Type B pancreatic cell (in vitro differentiated cells): ENCODE measurements around the gene VASH1. TPM values are rescaled to one million over a fixed set of nuclear protein-coding genes. Genes with fewer than 3 reads are reported as not detected.

Experiments
- DNase-seq: peaks from one replicate; pipeline ENCODE4 v3.0.0; 2021; ENCODE audit warnings: mixed read lengths; ENCODE audit not compliant: unreplicated experiment; ENCODE audit errors: extremely low spot score
- H3K27ac Mint-ChIP-seq: 2 replicates; pipeline ENCODE4 v1.8.0; 2021; ENCODE audit warnings: mild to moderate bottlenecking, mixed read lengths
- H3K27me3 Mint-ChIP-seq: 2 replicates; pipeline ENCODE4 v1.8.0; 2021; ENCODE audit warnings: mixed read lengths
- H3K36me3 Mint-ChIP-seq: 2 replicates; pipeline ENCODE4 v1.8.0; 2021; ENCODE audit warnings: mixed read lengths
- H3K4me1 Mint-ChIP-seq: one replicate; pipeline ENCODE4 v1.8.0; 2021; ENCODE audit warnings: mixed read lengths; ENCODE audit not compliant: unreplicated experiment
- H3K4me3 Mint-ChIP-seq: 2 replicates; pipeline ENCODE4 v1.8.0; 2021; ENCODE audit warnings: mild to moderate bottlenecking, mixed read lengths
- H3K9me3 Mint-ChIP-seq: 2 replicates; pipeline ENCODE4 v1.8.0; 2021; ENCODE audit warnings: mixed read lengths
- total RNA-seq: library from RNA; stranded (reverse); gene quantifications from 2 replicates; pipeline ENCODE4 v1.2.1, GENCODE V29; 2021; ENCODE audit warnings: low replicate concordance
- TF ChIP-seq, protein P1 (sequence below): fragments of 200-600 bp; sonication (generic); conservative IDR thresholded peaks from 2 replicates; pipeline ENCODE4 v1.5.0; 2021; ENCODE audit warnings: antibody characterized with exemption, mild to moderate bottlenecking

VASH1 gene
- total RNA-seq, 1 donor from 2014 or later: 28.8 TPM

DNA sequence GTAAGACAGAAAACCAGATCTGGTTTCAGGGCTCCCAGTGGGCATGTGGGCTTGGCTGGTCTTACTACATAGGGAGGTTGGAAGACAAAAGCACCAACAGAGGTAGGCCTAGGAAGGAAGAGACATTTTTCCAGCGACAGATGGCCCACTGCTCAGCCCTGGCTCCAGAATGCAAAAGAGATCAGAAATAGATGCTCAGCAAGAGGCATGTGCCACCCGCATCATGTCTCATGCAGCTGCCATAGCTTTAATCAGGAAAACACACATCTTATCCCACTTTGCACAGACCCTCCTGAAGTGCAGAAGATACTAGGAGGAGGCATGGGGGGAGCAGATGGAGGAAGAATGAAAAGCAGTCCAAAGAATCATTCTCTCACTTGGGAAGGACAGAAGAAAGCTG, 25.3 kb downstream of the VASH1 start:
- Mint-ChIP-seq H3K4me1 (peaks cover 6% of the 10 kb centered on the region), H3K4me3 (no peak overlapping the region), H3K27me3 (no peaks in the 10 kb centered on the region), H3K9me3 (no peaks in the 10 kb centered on the region), H3K36me3 (peaks cover 17% of the 10 kb centered on the region), H3K27ac (no peak overlapping the region)
- no peak for DNase-seq
- TF ChIP-seq, protein P1, sequence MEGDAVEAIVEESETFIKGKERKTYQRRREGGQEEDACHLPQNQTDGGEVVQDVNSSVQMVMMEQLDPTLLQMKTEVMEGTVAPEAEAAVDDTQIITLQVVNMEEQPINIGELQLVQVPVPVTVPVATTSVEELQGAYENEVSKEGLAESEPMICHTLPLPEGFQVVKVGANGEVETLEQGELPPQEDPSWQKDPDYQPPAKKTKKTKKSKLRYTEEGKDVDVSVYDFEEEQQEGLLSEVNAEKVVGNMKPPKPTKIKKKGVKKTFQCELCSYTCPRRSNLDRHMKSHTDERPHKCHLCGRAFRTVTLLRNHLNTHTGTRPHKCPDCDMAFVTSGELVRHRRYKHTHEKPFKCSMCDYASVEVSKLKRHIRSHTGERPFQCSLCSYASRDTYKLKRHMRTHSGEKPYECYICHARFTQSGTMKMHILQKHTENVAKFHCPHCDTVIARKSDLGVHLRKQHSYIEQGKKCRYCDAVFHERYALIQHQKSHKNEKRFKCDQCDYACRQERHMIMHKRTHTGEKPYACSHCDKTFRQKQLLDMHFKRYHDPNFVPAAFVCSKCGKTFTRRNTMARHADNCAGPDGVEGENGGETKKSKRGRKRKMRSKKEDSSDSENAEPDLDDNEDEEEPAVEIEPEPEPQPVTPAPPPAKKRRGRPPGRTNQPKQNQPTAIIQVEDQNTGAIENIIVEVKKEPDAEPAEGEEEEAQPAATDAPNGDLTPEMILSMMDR: no peak

DNA sequence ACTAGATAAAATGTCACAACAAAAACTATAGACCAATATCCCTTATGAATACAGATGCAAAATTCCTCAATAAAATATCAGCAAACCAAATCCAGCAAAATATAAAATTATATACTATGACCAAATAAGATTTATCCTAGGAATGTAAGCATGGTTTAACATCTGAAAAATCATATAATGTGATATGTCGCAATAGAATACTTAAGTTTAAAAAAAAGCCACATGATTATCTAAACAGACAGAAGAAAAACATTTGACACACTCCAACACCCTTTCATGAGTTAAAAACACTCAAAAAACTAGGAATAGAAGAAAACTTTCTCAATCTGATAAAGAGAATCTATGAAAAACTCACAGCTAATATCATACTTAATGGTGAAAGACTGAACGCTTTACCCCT, 31.2 kb downstream of the VASH1 start:
- H3K4me1 Mint-ChIP-seq: no peaks in the 10 kb centered on the region
- H3K36me3 Mint-ChIP-seq: peaks cover 24% of the 10 kb centered on the region
- no peak for DNase-seq

GRCh38 chr14:76793324-76793723, 32.1 kb downstream of the VASH1 start:
- TF ChIP-seq, protein P1: no peak
- peaks cover 29% of the 10 kb centered on the region for H3K36me3 Mint-ChIP-seq

More for the DNA sequence above, 31.2 kb downstream of the VASH1 start:
- Mint-ChIP-seq H3K4me3 (no peak overlapping the region), H3K27ac (no peak overlapping the region), H3K9me3 (no peaks in the 10 kb centered on the region), H3K27me3 (no peaks in the 10 kb centered on the region)
- TF ChIP-seq, protein P1: no peak

GRCh38 chr14:76793956-76794355, 32.7 kb downstream of the VASH1 start:
- no peaks in the 10 kb centered on the region for H3K27me3 Mint-ChIP-seq
- no peak for DNase-seq
- no peak overlapping the region for H3K4me3 Mint-ChIP-seq
- no peaks in the 10 kb centered on the region for H3K9me3 Mint-ChIP-seq
- H3K4me1 Mint-ChIP-seq: no peaks in the 10 kb centered on the region
- H3K36me3 Mint-ChIP-seq: peaks cover 25% of the 10 kb centered on the region
- TF ChIP-seq, protein P1: no peak
- H3K27ac Mint-ChIP-seq: no peak overlapping the region

More at GRCh38 chr14:76793324-76793723, 32.1 kb downstream of the VASH1 start:
- no peak for DNase-seq
- no peaks in the 10 kb centered on the region for H3K4me1 Mint-ChIP-seq
- H3K4me3 Mint-ChIP-seq: no peak overlapping the region
- H3K27me3 Mint-ChIP-seq: no peaks in the 10 kb centered on the region
- no peaks in the 10 kb centered on the region for H3K9me3 Mint-ChIP-seq
- H3K27ac Mint-ChIP-seq: no peak overlapping the region

DNA sequence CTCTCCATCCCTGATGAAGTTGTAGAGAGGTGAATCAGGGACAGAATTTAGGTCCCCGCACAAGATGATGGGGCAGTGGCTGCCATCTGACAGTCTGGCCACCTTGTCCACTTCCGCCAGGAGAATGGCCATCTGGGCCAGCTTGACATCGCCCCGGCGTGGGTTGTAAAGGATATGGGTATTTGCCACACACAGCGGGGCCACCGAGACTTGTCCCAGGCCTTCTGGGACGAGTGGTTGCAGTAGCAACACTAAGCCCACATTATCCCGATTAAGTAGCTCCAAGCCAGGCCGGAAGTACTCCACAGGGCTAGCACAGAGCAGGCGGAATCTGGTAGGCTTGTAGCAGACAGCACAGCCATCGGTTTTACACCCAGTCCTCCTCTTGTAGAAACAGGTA, 45.2 kb downstream of the VASH1 start:
- DNase-seq: no peak
- Mint-ChIP-seq H3K27ac (no peak overlapping the region), H3K9me3 (no peaks in the 10 kb centered on the region), H3K4me1 (peaks cover 18% of the 10 kb centered on the region), H3K27me3 (no peaks in the 10 kb centered on the region), H3K4me3 (no peak overlapping the region), H3K36me3 (peaks cover 42% of the 10 kb centered on the region)
- TF ChIP-seq, protein P1: no peak

GRCh38 chr14:76808011-76808410, 46.7 kb downstream of the VASH1 start:
- no peak for DNase-seq
- TF ChIP-seq, protein P1: no peak
- no peak overlapping the region for H3K4me3 Mint-ChIP-seq
- peaks cover 30% of the 10 kb centered on the region for H3K36me3 Mint-ChIP-seq
- H3K4me1 Mint-ChIP-seq: peaks cover 20% of the 10 kb centered on the region
- no peak overlapping the region for H3K27ac Mint-ChIP-seq
- no peaks in the 10 kb centered on the region for H3K9me3 Mint-ChIP-seq
- H3K27me3 Mint-ChIP-seq: no peaks in the 10 kb centered on the region
